Activated CD8-positive, alpha-beta T cell treated with anti-CD3 and anti-CD28 coated beads, Interleukin-2, amount 10 ng/mL, durations not matched to agents 7 days and 5 days (primary cell): ENCODE measurements around the gene PDE11A. TPM values are rescaled to one million over a fixed set of nuclear protein-coding genes. Genes with fewer than 3 reads are reported as not detected.
A peak's percentile ranks its signal among the peaks of the same experiment; 100 is the strongest.

Experiments used
- ATAC-seq: fragments of 150-1000 bp; cut with Tn5 transposase; one replicate; pipeline ENCODE4 v1.10.0; 2021; ENCODE audit warnings: moderate library complexity
- CTCF ChIA-PET: fragments of 350-600 bp; sonication (Branson Sonifier 250); formaldehyde crosslinking; loops from one replicate; lab custom pipeline; 2021; ENCODE audit warnings: antibody characterized with exemption; lab: Charles Lee
- POLR2A ChIA-PET: fragments of 350-600 bp; sonication (Branson Sonifier 250); formaldehyde crosslinking; loops from one replicate; lab custom pipeline; 2021; ENCODE audit warnings: antibody characterized with exemption; lab: Charles Lee
- DNase-seq: peaks from one replicate; pipeline ENCODE4 v3.0.0-alpha.2; 2020
- H3K27ac Mint-ChIP-seq: one replicate; pipeline ENCODE4 v1.8.0; 2021; ENCODE audit warnings: mild to moderate bottlenecking, mixed read lengths
- H3K27me3 Mint-ChIP-seq: one replicate; pipeline ENCODE4 v1.8.0; 2021; ENCODE audit warnings: low read depth, mixed read lengths
- H3K36me3 Mint-ChIP-seq: one replicate; pipeline ENCODE4 v1.8.0; 2021; ENCODE audit warnings: low read depth, mixed read lengths
- H3K4me1 Mint-ChIP-seq: one replicate; pipeline ENCODE4 v1.8.0; 2021; ENCODE audit warnings: low read depth, mixed read lengths
- H3K4me3 Mint-ChIP-seq: one replicate; pipeline ENCODE4 v1.8.0; 2021; ENCODE audit warnings: mild to moderate bottlenecking, mixed read lengths
- H3K9me3 Mint-ChIP-seq: one replicate; pipeline ENCODE4 v1.8.0; 2022; ENCODE audit warnings: mixed read lengths; ENCODE audit not compliant: insufficient read depth
- total RNA-seq, 2 experiments: library from RNA; stranded (reverse); gene quantifications; one replicate each; pipeline ENCODE4 v1.2.3, GENCODE V29; 2021

The PDE11A gene
- total RNA-seq, 2 experiments from 2014 or later, result not detected

GRCh38 chr2:177638507-177638906 lies 434.1 kb downstream of the PDE11A start:
- ChIA-PET POLR2A (no interaction called here), CTCF (no interaction called here)
- Mint-ChIP-seq H3K27ac (no peak overlapping the region), H3K4me3 (no peak overlapping the region), H3K36me3 (no peaks in the 10 kb centered on the region), H3K4me1 (no peaks in the 10 kb centered on the region), H3K27me3 (peaks cover 15% of the 10 kb centered on the region), H3K9me3 (no peaks in the 10 kb centered on the region)
- DNase-seq (no peak), ATAC-seq (no peak)

- H3K36me3 Mint-ChIP-seq, result no peaks in the 10 kb centered on the region
- DNase-seq, result no peak
- H3K9me3 Mint-ChIP-seq, result no peaks in the 10 kb centered on the region
- no peak for ATAC-seq
- no peak overlapping the region for H3K4me3 Mint-ChIP-seq
- peaks cover 15% of the 10 kb centered on the region for H3K27me3 Mint-ChIP-seq
- ChIA-PET POLR2A (no interaction called here), CTCF (no interaction called here)
- no peak overlapping the region for H3K27ac Mint-ChIP-seq
- H3K4me1 Mint-ChIP-seq, result no peaks in the 10 kb centered on the region
These were observed 435.9 kb downstream of the PDE11A start for GRCh38 chr2:177636672-177637071.

DNA sequence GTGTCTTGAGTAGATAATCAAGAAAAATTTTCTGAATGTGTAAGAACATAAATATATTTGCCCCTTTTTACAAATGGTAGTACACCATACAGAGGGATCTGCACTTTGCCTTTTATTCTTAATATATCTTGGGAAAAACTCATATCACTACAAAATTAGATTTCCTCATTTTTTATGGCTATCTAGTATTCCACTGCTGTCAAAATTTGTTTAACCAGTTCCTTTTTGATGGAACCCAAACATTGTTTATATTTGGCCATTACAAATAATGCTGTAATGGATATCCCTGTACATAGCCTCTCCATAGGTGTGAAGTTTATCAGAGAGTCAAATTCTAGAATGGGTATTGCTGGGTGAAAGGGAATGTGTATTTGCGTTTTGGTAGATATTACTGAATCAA lies 436.9 kb downstream of the PDE11A start:
- Mint-ChIP-seq H3K4me1 (no peaks in the 10 kb centered on the region), H3K27me3 (peaks cover 13% of the 10 kb centered on the region), H3K9me3 (no peaks in the 10 kb centered on the region), H3K4me3 (no peak overlapping the region), H3K27ac (no peak overlapping the region), H3K36me3 (no peaks in the 10 kb centered on the region)
- ATAC-seq (no peak), DNase-seq (no peak)
- CTCF ChIA-PET, result no interaction called here
- POLR2A ChIA-PET, result no interaction called here

DNA sequence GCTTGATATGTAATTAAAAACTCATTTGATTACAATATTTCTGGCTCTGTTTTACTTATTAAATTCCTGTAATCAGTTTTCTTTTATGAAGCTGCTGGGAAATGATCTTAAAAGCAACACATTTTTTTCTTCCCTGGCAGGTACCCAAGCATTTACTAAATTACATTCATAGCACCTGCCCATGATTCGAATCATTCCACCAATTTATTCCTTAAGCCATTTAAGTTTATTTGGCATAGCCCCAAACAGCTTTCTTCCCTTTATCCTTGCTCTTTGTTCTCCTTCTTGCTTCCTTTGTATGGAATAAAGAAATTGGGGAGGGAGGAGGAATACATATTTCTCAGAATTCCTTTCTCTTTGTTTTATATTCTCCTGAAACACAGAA lies 438.7 kb downstream of the PDE11A start:
- Mint-ChIP-seq H3K36me3 (no peaks in the 10 kb centered on the region), H3K4me1 (no peaks in the 10 kb centered on the region)
- CTCF ChIA-PET, result no interaction called here

DNA sequence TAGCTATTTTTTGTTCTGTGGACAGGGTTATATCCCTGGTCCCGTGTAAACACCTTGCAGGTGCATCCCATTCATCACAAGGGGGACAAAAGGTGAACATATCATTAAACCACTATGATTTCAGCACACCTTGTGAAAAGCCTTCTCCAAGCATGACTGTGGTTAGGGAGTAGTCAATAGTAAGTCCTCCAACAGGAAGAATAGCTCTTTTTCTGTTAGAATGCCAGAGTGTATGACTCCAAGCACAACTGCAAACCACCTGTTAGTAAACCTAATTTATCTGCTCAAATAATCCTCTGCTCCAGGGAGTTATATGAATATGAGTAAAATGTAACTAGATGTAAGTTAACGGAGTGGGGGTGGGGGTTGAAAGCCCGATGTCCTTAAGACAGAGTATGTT lies 439.5 kb downstream of the PDE11A start:
- no peak overlapping the region for H3K4me3 Mint-ChIP-seq
- no peak for DNase-seq
- H3K9me3 Mint-ChIP-seq, result no peaks in the 10 kb centered on the region
- H3K27ac Mint-ChIP-seq, result no peak overlapping the region
- H3K4me1 Mint-ChIP-seq, result no peaks in the 10 kb centered on the region
- peaks cover 6% of the 10 kb centered on the region for H3K27me3 Mint-ChIP-seq
- ATAC-seq, result no peak
- ChIA-PET CTCF (no interaction called here), POLR2A (no interaction called here)
- no peaks in the 10 kb centered on the region for H3K36me3 Mint-ChIP-seq

More for the DNA sequence above, 438.7 kb downstream of the PDE11A start:
- H3K4me3 Mint-ChIP-seq, result peak overlapping the region; percentile 19
- POLR2A ChIA-PET, result no interaction called here
- DNase-seq, result no peak
- ATAC-seq, result no peak
- H3K27ac Mint-ChIP-seq, result no peak overlapping the region
- peaks cover 7% of the 10 kb centered on the region for H3K27me3 Mint-ChIP-seq
- no peaks in the 10 kb centered on the region for H3K9me3 Mint-ChIP-seq

GRCh38 chr2:177631680-177632079 lies 440.9 kb downstream of the PDE11A start:
- H3K27me3 Mint-ChIP-seq, result peaks cover 8% of the 10 kb centered on the region
- no peak for ATAC-seq
- no peak overlapping the region for H3K4me3 Mint-ChIP-seq

GRCh38 chr2:177629357-177630024 lies 443.1 kb downstream of the PDE11A start:
- Mint-ChIP-seq H3K4me3 (no peak overlapping the region), H3K4me1 (no peaks in the 10 kb centered on the region), H3K9me3 (no peaks in the 10 kb centered on the region), H3K27ac (no peak overlapping the region), H3K36me3 (no peaks in the 10 kb centered on the region), H3K27me3 (peaks cover 13% of the 10 kb centered on the region)
- no peak for ATAC-seq
- POLR2A ChIA-PET, result no interaction called here
- no peak for DNase-seq
- CTCF ChIA-PET, result interaction anchor here (1.0 to 1.2 kb wide), 4 partner anchors 25 to 294 kb away, joined by 3 to 4 read pairs (median 3); no protein-coding TSS in a partner anchor

More at GRCh38 chr2:177631680-177632079, 440.9 kb downstream of the PDE11A start:
- Mint-ChIP-seq H3K4me1 (no peaks in the 10 kb centered on the region), H3K27ac (no peak overlapping the region), H3K9me3 (no peaks in the 10 kb centered on the region), H3K36me3 (no peaks in the 10 kb centered on the region)
- ChIA-PET CTCF (interaction anchor here (0.7 to 1.0 kb wide), 2 partner anchors 10 to 296 kb away, joined by 3 read pairs; no protein-coding TSS in a partner anchor), POLR2A (interaction anchor here (0.6 kb wide), 2 partner anchors 22 to 99 kb away, joined by 3 to 5 read pairs; no protein-coding TSS in a partner anchor)
- no peak for DNase-seq

DNA sequence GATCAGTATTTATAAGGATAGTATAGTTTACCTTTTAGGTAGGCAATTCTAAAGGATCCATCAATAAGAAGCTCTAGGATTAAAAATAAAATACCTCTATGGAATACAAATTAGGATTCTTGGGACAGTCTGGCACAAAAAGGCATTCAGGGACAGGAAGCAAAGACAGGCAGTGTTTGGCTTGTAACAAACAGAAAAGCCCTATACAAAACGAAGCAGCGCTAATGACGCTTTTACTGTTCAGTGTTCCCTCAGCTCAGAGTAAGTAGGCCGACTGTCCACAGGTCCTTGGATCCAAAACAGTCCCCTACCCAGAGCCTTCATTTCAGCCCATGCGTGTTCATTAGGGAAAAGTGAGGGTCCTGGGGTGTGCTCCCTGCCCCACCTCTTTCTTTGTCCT lies 443.7 kb downstream of the PDE11A start:
- no peak overlapping the region for H3K27ac Mint-ChIP-seq
- H3K4me3 Mint-ChIP-seq, result no peak overlapping the region
- DNase-seq, result no peak
- no peaks in the 10 kb centered on the region for H3K36me3 Mint-ChIP-seq
- CTCF ChIA-PET, result interaction anchor here (1.0 to 1.2 kb wide), 3 partner anchors 25 to 294 kb away, joined by 3 to 4 read pairs (median 3); no protein-coding TSS in a partner anchor
- no peaks in the 10 kb centered on the region for H3K9me3 Mint-ChIP-seq
- POLR2A ChIA-PET, result no interaction called here
- peaks cover 12% of the 10 kb centered on the region for H3K27me3 Mint-ChIP-seq
- ATAC-seq, result no peak
- H3K4me1 Mint-ChIP-seq, result no peaks in the 10 kb centered on the region

DNA sequence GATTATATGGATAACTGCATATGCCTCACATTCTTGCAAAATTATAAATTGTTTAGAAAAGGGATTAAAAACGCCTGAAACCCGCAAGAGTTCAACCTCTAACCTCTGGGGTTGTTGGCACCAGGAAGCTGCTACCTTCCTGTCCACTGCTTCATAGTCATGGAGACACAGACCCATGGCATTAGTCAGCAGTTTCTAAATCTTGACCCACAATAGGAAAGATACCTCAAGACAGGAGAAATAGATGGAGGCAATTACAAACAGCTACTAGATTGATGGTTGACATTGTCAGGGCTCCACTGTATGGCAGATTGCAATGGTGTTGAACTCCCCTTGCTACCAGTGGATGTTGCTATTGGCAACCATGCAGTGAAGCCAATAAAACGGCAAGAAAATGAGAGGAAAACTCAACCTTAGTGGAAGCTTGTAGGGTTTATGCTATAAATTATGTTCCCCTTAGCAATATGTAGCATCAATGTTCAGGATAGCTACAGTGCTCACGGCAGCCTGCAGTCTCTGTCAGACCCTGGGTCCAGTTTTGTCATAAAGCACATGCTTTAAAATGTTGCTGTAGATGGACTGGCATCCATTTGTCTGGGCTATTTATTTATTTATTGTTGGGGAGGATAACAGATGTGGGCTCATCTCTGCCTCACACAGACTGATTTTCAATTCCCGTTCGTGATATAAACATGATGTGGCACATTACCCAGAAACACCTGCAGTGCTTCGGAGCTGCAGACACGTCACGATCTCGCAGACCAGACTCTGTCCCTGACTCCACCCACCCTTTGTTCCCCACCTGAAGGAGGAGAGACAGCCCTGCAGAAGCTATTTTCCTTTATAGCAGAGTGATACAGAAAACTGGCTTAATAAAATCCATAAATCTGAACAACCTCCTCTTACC lies 446.6 kb downstream of the PDE11A start:
- DNase-seq (no peak), ATAC-seq (peak; percentile 47)
- Mint-ChIP-seq H3K4me1 (no peaks in the 10 kb centered on the region), H3K9me3 (no peaks in the 10 kb centered on the region), H3K36me3 (no peaks in the 10 kb centered on the region), H3K27ac (no peak overlapping the region), H3K27me3 (peaks cover 16% of the 10 kb centered on the region), H3K4me3 (no peak overlapping the region)
- ChIA-PET CTCF (interaction anchor here (1.6 kb wide), 1 partner anchor 30 kb away, joined by 4 read pairs; no protein-coding TSS in a partner anchor), POLR2A (interaction anchor here (0.6 kb wide), 1 partner anchor 88 kb away, joined by 3 read pairs; no protein-coding TSS in a partner anchor)

- Mint-ChIP-seq H3K4me1 (peaks cover 6% of the 10 kb centered on the region), H3K27me3 (peaks cover 16% of the 10 kb centered on the region), H3K27ac (no peak overlapping the region), H3K9me3 (no peaks in the 10 kb centered on the region), H3K4me3 (no peak overlapping the region), H3K36me3 (peaks cover 6% of the 10 kb centered on the region)
- ATAC-seq, result no peak
- no peak for DNase-seq
- POLR2A ChIA-PET, result no interaction called here
- CTCF ChIA-PET, result interaction anchor here (0.6 to 1.6 kb wide), 4 partner anchors 9 to 152 kb away, joined by 3 read pairs; no protein-coding TSS in a partner anchor
These were observed 450.1 kb downstream of the PDE11A start for GRCh38 chr2:177622521-177622920.

DNA sequence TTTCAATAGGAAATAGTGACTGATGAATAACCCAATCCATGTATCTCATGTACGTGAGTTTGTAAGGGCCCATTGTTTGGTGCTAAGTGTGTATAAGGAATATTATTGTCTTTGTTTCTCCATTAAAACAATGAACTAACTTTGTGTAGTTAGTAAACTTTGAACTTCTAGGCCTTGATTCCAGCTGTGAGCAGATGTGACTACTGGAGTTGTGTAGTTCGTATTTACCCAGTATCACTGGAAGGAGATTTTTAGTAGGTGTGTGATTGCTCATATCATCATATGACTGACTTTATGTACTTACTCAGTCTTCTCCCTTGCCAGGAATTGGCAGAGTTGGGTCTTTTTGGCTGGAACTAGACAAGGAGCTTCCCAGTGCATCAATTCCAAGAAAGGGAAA lies 452.6 kb downstream of the PDE11A start:
- no peaks in the 10 kb centered on the region for H3K9me3 Mint-ChIP-seq
- H3K4me3 Mint-ChIP-seq, result no peak overlapping the region
- H3K27ac Mint-ChIP-seq, result no peak overlapping the region
- H3K36me3 Mint-ChIP-seq, result peaks cover 6% of the 10 kb centered on the region
- ATAC-seq (no peak), DNase-seq (no peak)
- POLR2A ChIA-PET, result no interaction called here
- H3K27me3 Mint-ChIP-seq, result peaks cover 11% of the 10 kb centered on the region
- CTCF ChIA-PET, result no interaction called here
- peaks cover 6% of the 10 kb centered on the region for H3K4me1 Mint-ChIP-seq

DNA sequence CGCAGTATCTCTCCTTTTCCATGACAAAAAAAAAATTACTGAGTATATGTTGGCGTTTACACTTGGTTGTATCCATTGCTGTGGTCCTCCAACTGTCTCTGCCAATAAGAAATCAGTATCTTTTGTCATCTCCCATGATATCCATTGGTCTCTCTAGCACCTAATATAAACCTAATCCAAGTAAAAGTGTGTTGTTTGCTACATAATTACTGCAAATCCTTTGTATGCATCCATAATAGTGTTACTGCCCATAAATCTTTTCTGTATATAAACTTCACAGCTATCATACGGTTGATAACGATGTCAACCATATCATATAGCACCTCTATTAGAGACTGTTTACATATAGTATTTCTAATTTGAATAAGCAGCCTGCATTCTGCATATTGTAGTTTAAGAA lies 453.1 kb downstream of the PDE11A start:
- Mint-ChIP-seq H3K27ac (no peak overlapping the region), H3K27me3 (peaks cover 13% of the 10 kb centered on the region), H3K4me1 (peaks cover 6% of the 10 kb centered on the region), H3K4me3 (peak overlapping the region; percentile 94), H3K36me3 (peaks cover 6% of the 10 kb centered on the region), H3K9me3 (no peaks in the 10 kb centered on the region)
- ATAC-seq (no peak), DNase-seq (no peak)
- CTCF ChIA-PET, result no interaction called here
- POLR2A ChIA-PET, result no interaction called here
